HG03196 (cell line): Measurements from ENCODE around the gene WDR11.

Source experiments
- ATAC-seq: cut with Tn5 transposase; IDR thresholded peaks from one replicate; pipeline ENCODE4 v1.9.1; 2021; ENCODE audit not compliant: unreplicated experiment

Gene WDR11

GRCh38 chr10:120850911-120851865, at the start of gene WDR11:
TSS of gene WDR11 (plus strand) at chr10:120851362. CDS start at chr10:120851421, 59 bp downstream.
- peak; percentile 97 for ATAC-seq

- no peak for ATAC-seq
These were observed 48.2 kb upstream of the WDR11 start for GRCh38 chr10:120802935-120803334.

- ATAC-seq: no peak
These were observed 47.2 kb upstream of the WDR11 start for GRCh38 chr10:120803972-120804371.

GRCh38 chr10:120805014-120805812, 45.9 kb upstream of the WDR11 start:
- no peak for ATAC-seq

GRCh38 chr10:120806081-120806480, 45.1 kb upstream of the WDR11 start:
- ATAC-seq: no peak

- ATAC-seq: no peak
These were observed 40.9 kb upstream of the WDR11 start for GRCh38 chr10:120810298-120810697.

GRCh38 chr10:120813085-120813484, 38.1 kb upstream of the WDR11 start:
- ATAC-seq: no peak

GRCh38 chr10:120818301-120818700, 32.9 kb upstream of the WDR11 start:
- no peak for ATAC-seq

- no peak for ATAC-seq
These were observed 31.8 kb upstream of the WDR11 start for GRCh38 chr10:120819366-120819765.

GRCh38 chr10:120823266-120823665, 27.9 kb upstream of the WDR11 start:
- no peak for ATAC-seq

- ATAC-seq: no peak
These were observed 26.3 kb upstream of the WDR11 start for GRCh38 chr10:120824881-120825309.

GRCh38 chr10:120825878-120826769, 25.0 kb upstream of the WDR11 start:
- ATAC-seq: no peak

GRCh38 chr10:120827251-120827875, 23.8 kb upstream of the WDR11 start:
- no peak for ATAC-seq

GRCh38 chr10:120828763-120829319, 22.3 kb upstream of the WDR11 start:
- ATAC-seq: no peak

- no peak for ATAC-seq
These were observed 19.1 kb upstream of the WDR11 start for GRCh38 chr10:120832106-120832505.

GRCh38 chr10:120833222-120833928, 17.8 kb upstream of the WDR11 start:
- no peak for ATAC-seq

- no peak for ATAC-seq
These were observed 15.6 kb upstream of the WDR11 start for GRCh38 chr10:120835603-120836002.

- ATAC-seq: no peak
These were observed 12.2 kb upstream of the WDR11 start for GRCh38 chr10:120838941-120839340.

- ATAC-seq: no peak
These were observed 9.5 kb upstream of the WDR11 start for GRCh38 chr10:120841522-120842189.
